GM23248 (cell line): Measurements from ENCODE around the gene TP53AIP1. TPM values are rescaled to one million over a fixed set of nuclear protein-coding genes. Genes with fewer than 3 reads are reported as not detected.

ENCODE experiments used
- DNase-seq: peaks from one replicate; pipeline ENCODE4 v3.0.0-alpha.2; 2015
- H2AFZ ChIP-seq: fragments of 200-600 bp; sonication (generic); 2 replicates; pipeline ENCODE4 v1.6.1; 2016; ENCODE audit warnings: antibody characterized with exemption
- H3F3A ChIP-seq: fragments of 200-600 bp; sonication (generic); 2 replicates; pipeline ENCODE4 v1.6.1; 2016; ENCODE audit warnings: mild to moderate bottlenecking, antibody characterized with exemption, mixed run types; ENCODE audit not compliant: insufficient read depth
- H3K27ac ChIP-seq: fragments of 200-600 bp; sonication (generic); 2 replicates; pipeline ENCODE4 v1.5.1; 2016; ENCODE audit warnings: mild to moderate bottlenecking
- H3K27me3 ChIP-seq: fragments of 200-600 bp; sonication (generic); replicated peaks from 2 replicates; pipeline ENCODE4 v1.6.1; 2016; ENCODE audit warnings: mild to moderate bottlenecking; ENCODE audit not compliant: insufficient read depth
- H3K36me3 ChIP-seq: fragments of 200-600 bp; sonication (generic); 2 replicates; pipeline ENCODE4 v1.6.1; 2016; ENCODE audit warnings: low read depth, mild to moderate bottlenecking
- H3K4me1 ChIP-seq: fragments of 200-600 bp; sonication (generic); 2 replicates; pipeline ENCODE4 v1.6.1; 2016; ENCODE audit warnings: mild to moderate bottlenecking; ENCODE audit not compliant: insufficient read depth
- H3K4me2 ChIP-seq: fragments of 200-600 bp; sonication (generic); one replicate; pipeline ENCODE4 v1.6.1; 2016; ENCODE audit warnings: mild to moderate bottlenecking; ENCODE audit not compliant: unreplicated experiment
- H3K4me3 ChIP-seq: fragments of 200-600 bp; sonication (generic); 2 replicates; pipeline ENCODE4 v1.5.1; 2016; ENCODE audit warnings: mild to moderate bottlenecking
- H3K79me2 ChIP-seq: fragments of 200-600 bp; sonication (generic); 2 replicates; pipeline ENCODE4 v1.6.1; 2016; ENCODE audit warnings: mild to moderate bottlenecking; ENCODE audit not compliant: insufficient read depth
- H3K9ac ChIP-seq: fragments of 200-600 bp; sonication (generic); 2 replicates; pipeline ENCODE4 v1.6.1; 2016; ENCODE audit warnings: mild to moderate bottlenecking
- H3K9me2 ChIP-seq: fragments of 200-600 bp; sonication (generic); 2 replicates; pipeline ENCODE4 v1.6.1; 2016; ENCODE audit warnings: mixed run types, mild to moderate bottlenecking, moderate library complexity; ENCODE audit not compliant: insufficient read depth
- H3K9me3 ChIP-seq: fragments of 200-600 bp; sonication (generic); one replicate; pipeline ENCODE4 v1.6.1; 2017; ENCODE audit warnings: low read depth
- H4K20me1 ChIP-seq: fragments of 200-600 bp; sonication (generic); 2 replicates; pipeline ENCODE4 v1.6.0; 2016; ENCODE audit not compliant: insufficient read depth
- EZH2 ChIP-seq: fragments of 200-600 bp; sonication (generic); IDR thresholded peaks from 2 replicates; pipeline ENCODE4 v1.6.1; 2018; ENCODE audit warnings: antibody characterized with exemption, mild to moderate bottlenecking; ENCODE audit not compliant: insufficient read depth, poor library complexity, severe bottlenecking
- EZH2phosphoT487 ChIP-seq: fragments of 200-600 bp; sonication (generic); IDR thresholded peaks from 2 replicates; pipeline ENCODE4 v1.6.1; 2018; ENCODE audit warnings: antibody characterized with exemption, moderate library complexity, mild to moderate bottlenecking, low read depth; ENCODE audit not compliant: insufficient read depth
- WGBS, 2 experiments: methylation state at CpG; one replicate each; pipeline ENCODE4 v1.1.6; 2015 to 2017; ENCODE audit warnings: low lambda C conversion rate in 2 of 2, low coverage in 1 of 2; ENCODE audit errors: missing lambda C conversion rate in 2 of 2; 5-methylcytosine and 5-hydroxymethylcytosine counted together
- in situ Hi-C: fragments of 300-500 bp; cut with MboI; formaldehyde crosslinking; loops from 2 replicates; pipeline ENCODE4 v1.15.0; 2020
- polyA plus RNA-seq: library from polyadenylated mRNA; unstranded; fragments of >200 nt; fragmentation: Nextera tagmentation; extraction: Ambion mirVana; gene quantifications from 2 replicates; pipeline ENCODE4 v1.2.1, GENCODE V29; 2016
- total RNA-seq: library from RNA; depleted of rRNA; stranded (reverse); fragments of >200 nt; shearing (Covaris generic); gene quantifications from 2 replicates; pipeline ENCODE4 v1.2.3, GENCODE V29; 2014

The TP53AIP1 gene
- total and polyA plus RNA-seq, 2 experiments from 2014 or later: not detected

GRCh38 chr11:128940603-128941002, 2.1 kb downstream of the TP53AIP1 start:
- TF ChIP-seq EZH2: no peak
- no peak for TF ChIP-seq EZH2phosphoT487
- in situ Hi-C loops: no loop called here
- H3K4me2 ChIP-seq: no peak overlapping the region

DNA sequence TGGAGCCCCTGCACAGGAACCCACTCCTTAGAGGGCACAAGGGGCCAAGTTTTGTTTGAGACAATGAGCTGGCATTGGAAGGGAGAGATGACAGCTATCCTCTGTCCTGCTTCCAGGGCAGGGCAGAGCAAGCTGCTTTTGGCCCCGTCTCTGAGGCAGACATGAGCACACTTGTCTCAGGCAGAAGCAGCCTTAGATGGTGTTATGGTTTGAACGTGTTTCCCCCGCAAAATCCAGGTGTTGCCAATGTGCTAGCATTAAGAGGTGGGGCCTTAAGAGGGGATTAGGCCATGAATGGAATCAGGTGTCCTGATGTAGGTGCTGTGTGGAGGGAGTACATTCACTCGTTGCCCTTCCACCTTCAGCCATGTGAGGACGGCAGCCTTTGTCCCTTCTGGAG, 2.5 kb downstream of the TP53AIP1 start:
- H3K9me2 ChIP-seq: no peaks in the 10 kb centered on the region
- in situ Hi-C loops: no loop called here
- H4K20me1 ChIP-seq: no peaks in the 10 kb centered on the region
- no peak overlapping the region for H3K9ac ChIP-seq
- 8 to 12% methylated on average over 5 of the region's 5 CpGs for WGBS, 2 experiments
- H3K27me3 ChIP-seq: peaks cover 29% of the 10 kb centered on the region
- TF ChIP-seq EZH2phosphoT487 (no peak), EZH2 (no peak)
- H3K4me2 ChIP-seq: no peak overlapping the region
- no peak overlapping the region for H3K27ac ChIP-seq
- DNase-seq: no peak
- H3K9me3 ChIP-seq: no peaks in the 10 kb centered on the region
- no peaks in the 10 kb centered on the region for H3K79me2 ChIP-seq
- no peaks in the 10 kb centered on the region for H3K36me3 ChIP-seq
- H3K4me3 ChIP-seq: no peak overlapping the region
- H3F3A ChIP-seq: no peaks in the 10 kb centered on the region
- no peak overlapping the region for H2AFZ ChIP-seq
- H3K4me1 ChIP-seq: no peaks in the 10 kb centered on the region

More at GRCh38 chr11:128940603-128941002, 2.1 kb downstream of the TP53AIP1 start:
- no peak for DNase-seq
- Histone ChIP-seq H3K36me3 (no peaks in the 10 kb centered on the region), H4K20me1 (no peaks in the 10 kb centered on the region), H3K27ac (no peak overlapping the region), H3K4me3 (no peak overlapping the region), H3K79me2 (no peaks in the 10 kb centered on the region), H3F3A (no peaks in the 10 kb centered on the region), H3K9me2 (no peaks in the 10 kb centered on the region), H3K4me1 (no peaks in the 10 kb centered on the region), H2AFZ (no peak overlapping the region), H3K9ac (no peak overlapping the region), H3K9me3 (no peaks in the 10 kb centered on the region), H3K27me3 (peaks cover 29% of the 10 kb centered on the region)
- 60 to 62% methylated on average over 15 of the region's 15 CpGs for WGBS, 2 experiments

DNA sequence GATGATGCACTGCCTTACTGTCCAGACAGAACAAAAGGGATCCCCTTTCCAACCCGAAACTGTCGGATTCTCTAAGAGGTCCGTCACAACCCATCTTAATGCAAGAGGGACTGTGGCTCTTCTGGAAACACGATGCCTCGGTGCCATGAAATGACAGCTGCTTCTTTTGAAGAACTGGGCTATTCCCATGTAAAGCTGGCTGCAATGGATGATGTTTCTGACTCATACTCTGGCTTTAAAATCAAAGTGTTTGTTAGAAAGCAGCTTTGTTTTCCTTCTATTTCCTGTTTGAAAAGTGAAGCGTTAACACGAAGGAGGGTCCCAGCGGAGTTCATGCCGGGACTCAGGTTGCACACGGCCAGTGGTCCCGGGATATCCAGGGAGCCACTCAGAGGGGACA, 3.1 kb downstream of the TP53AIP1 start:
- Histone ChIP-seq H3K9me3 (no peaks in the 10 kb centered on the region), H3K27ac (no peak overlapping the region), H3K4me3 (no peak overlapping the region), H3K9ac (no peak overlapping the region), H2AFZ (no peak overlapping the region), H3K79me2 (no peaks in the 10 kb centered on the region), H4K20me1 (no peaks in the 10 kb centered on the region), H3K27me3 (peaks cover 29% of the 10 kb centered on the region), H3F3A (no peaks in the 10 kb centered on the region), H3K4me1 (no peaks in the 10 kb centered on the region), H3K4me2 (no peak overlapping the region), H3K9me2 (no peaks in the 10 kb centered on the region), H3K36me3 (no peaks in the 10 kb centered on the region)
- WGBS, 2 experiments: 13 to 14% methylated on average over 11 of the region's 11 CpGs
- no peak for TF ChIP-seq EZH2
- no peak for TF ChIP-seq EZH2phosphoT487
- in situ Hi-C loops: no loop called here
- DNase-seq: peak; percentile 35

DNA sequence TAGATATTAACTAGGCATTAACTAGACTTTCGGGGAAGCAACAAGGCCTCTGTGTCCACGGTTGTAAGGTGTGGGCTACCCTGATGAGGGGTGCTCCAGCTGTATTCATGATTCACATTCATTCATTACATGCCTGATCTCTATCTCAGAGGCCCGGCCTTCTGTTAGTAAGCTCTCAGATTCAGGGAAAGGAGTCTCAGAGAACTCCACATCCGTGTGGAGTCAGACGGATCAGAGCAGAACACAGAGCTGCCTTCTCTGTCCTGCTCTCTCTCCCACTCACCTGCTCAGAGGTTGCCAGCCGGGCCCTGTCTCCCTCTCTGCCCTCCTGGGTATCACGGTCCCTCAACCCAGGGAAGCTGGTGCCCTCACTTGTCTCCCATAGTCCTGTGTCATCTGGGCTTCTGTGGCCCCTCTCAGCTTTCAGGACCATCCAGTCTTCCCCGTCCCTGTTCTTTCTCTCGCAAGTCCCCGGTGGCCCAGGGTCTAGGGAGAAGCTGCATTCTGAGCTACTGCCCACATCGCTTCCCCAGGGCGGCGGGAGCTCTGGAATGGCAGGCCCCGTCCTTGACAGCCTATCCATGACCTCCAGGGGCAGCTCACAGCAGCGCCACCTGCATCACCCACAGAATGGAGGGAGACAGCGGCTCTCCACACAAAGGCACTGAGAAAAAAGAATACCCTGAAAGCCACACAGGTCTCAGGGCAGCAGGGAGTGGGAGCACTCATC, 4.3 kb downstream of the TP53AIP1 start:
- Histone ChIP-seq H3K27ac (no peak overlapping the region), H4K20me1 (no peaks in the 10 kb centered on the region), H3K4me2 (no peak overlapping the region), H3K4me1 (no peaks in the 10 kb centered on the region), H2AFZ (no peak overlapping the region), H3K9me2 (no peaks in the 10 kb centered on the region), H3K27me3 (peaks cover 28% of the 10 kb centered on the region), H3K4me3 (no peak overlapping the region), H3K36me3 (no peaks in the 10 kb centered on the region), H3K9me3 (no peaks in the 10 kb centered on the region), H3K9ac (no peak overlapping the region), H3F3A (no peaks in the 10 kb centered on the region), H3K79me2 (no peaks in the 10 kb centered on the region)
- TF ChIP-seq EZH2phosphoT487 (no peak), EZH2 (no peak)
- DNase-seq: no peak
- in situ Hi-C loops: no loop called here
- WGBS, 2 experiments: 81 to 86% methylated on average over 15 to 16 of the region's 16 CpGs
